Pancreas (tissue), 10 donors: ENCODE results near the gene PSME1. TPM values are rescaled to one million over a fixed set of nuclear protein-coding genes. Genes with fewer than 3 reads are reported as not detected.

Experiments used
- ATAC-seq, 4 donors: fragments of 200-7000 bp; cut with Tn5 transposase; one replicate each; pipeline versions ENCODE4 v1.8.0 to v1.9.1; 2020; ENCODE audit warnings: mild to moderate bottlenecking in 4 of 4, moderate library complexity in 4 of 4
- DNase-seq, 6 donors: peaks; one replicate each; pipeline ENCODE4 v3.0.0-alpha.2; 2020
- FAIRE-seq: peaks from 2 replicates; lab custom pipeline; 2012; peaks lifted over from hg19 to GRCh38; lab: Jason Lieb, UNC
- H3K27ac ChIP-seq, 4 donors: fragments of 200-600 bp; sonication (generic); 1 replicate in 3 of 4; 2 replicates in 1 of 4; pipeline versions ENCODE4 v1.5.0 to v1.8.0; 2020
- H3K27me3 ChIP-seq, 4 donors: fragments of 200-600 bp; one replicate each; pipeline ENCODE4 v1.8.0; 2021
- H3K36me3 ChIP-seq, 3 donors: fragments of 200-600 bp; sonication (generic) in 1 of 3; one replicate each; pipeline versions ENCODE4 v1.5.0 to v1.8.0; 2020 to 2021
- H3K4me1 ChIP-seq, 3 donors: fragments of 200-600 bp; one replicate each; pipeline ENCODE4 v1.8.0; 2021
- H3K4me3 ChIP-seq, 4 donors: fragments of 200-600 bp; sonication (generic) in 2 of 4; one replicate each; pipeline versions ENCODE4 v1.5.0 to v1.8.0; 2020 to 2021
- H3K9me3 ChIP-seq, 4 donors: fragments of 200-600 bp; one replicate each; pipeline ENCODE4 v1.8.0; 2021
- CTCF ChIP-seq, 4 donors: fragments of 200-600 bp; sonication (generic) in 3 of 4; IDR thresholded peaks; one replicate each; pipeline versions ENCODE4 v1.5.0 to v1.8.0; 2021; ENCODE audit warnings: antibody characterized with exemption in 4 of 4
- WGBS, 2 donors: extraction: QIAGEN DNeasy Blood & Tissue Kit; methylation state at CpG; one replicate each; pipeline ENCODE4 v1.1.7; 2013; 5-methylcytosine and 5-hydroxymethylcytosine counted together
- intact Hi-C, 3 donors: fragments of 100-400 bp; cut with DNase I; formaldehyde crosslinking; loops; one replicate each; pipeline versions ENCODE4 v1.11.1 to v1.14.2; 2022
- polyA plus RNA-seq, 2 donors: library from polyadenylated mRNA; stranded (reverse); fragments of 200-250 nt; gene quantifications; one replicate each; pipeline ENCODE4 v1.2.3, GENCODE V29; 2013
- total RNA-seq, 6 donors: library from RNA; stranded (reverse); fragmentation: NEBNext Ultra II Directional in 4 of 6; extraction: Animal tissue kit (Norgen Biotek cat#: 25700) in 4 of 6; gene quantifications; one replicate each; pipeline versions ENCODE4 v1.2.1 to v1.2.4, GENCODE V29; 2021 to 2023
- donor health status: healthy with polysubstance abuse.
- donor health status: DM: no; HTN: no; CAD: no; lungs with moderate emphysema.
- donor health status: DM: no; HTN: no; CAD: no.
- donor health status: control.
- donor health status: control.
- donor health status: Bipolar disorder and iron deficiency.
- donor health status: DM: yes; HTN: yes; CAD: no.
- donor health status: DM: no; HTN: no; CAD: no.
- donor health status: DM: no; HTN: no; CAD: no.
- donor health status: DM: yes; HTN: yes; CAD: no.

The PSME1 gene
- total and polyA plus RNA-seq, 8 donors = 46.4 to 132 (median 84.6) TPM

- H3K4me3 ChIP-seq = peak overlapping the region in 1 of 4 donors; percentile 20
- ATAC-seq (peak in 2 of 4 donors; percentile 14 to 34), DNase-seq (no peak), FAIRE-seq (no peak)
- TF ChIP-seq CTCF (IDR thresholded peaks at IDR 0.05) = no peak
- no peaks in the 10 kb centered on the region for H3K4me1 ChIP-seq
- H3K9me3 ChIP-seq = no peaks in the 10 kb centered on the region
- no peak overlapping the region for H3K27ac ChIP-seq
- H3K27me3 ChIP-seq = no peaks in the 10 kb centered on the region
- peaks cover 0 to 12% (median 8%) of the 10 kb centered on the region in 3 donors for H3K36me3 ChIP-seq
- WGBS, 2 donors = 77% methylated on average over 30 of the region's 30 CpGs
- intact Hi-C loops = no loop called here
Measured at GRCh38 chr14:24172261-24172860, 36.4 kb downstream of the PSME1 start.

- Histone ChIP-seq H3K36me3 (peaks cover 0 to 12% (median 12%) of the 10 kb centered on the region in 3 donors), H3K27me3 (no peaks in the 10 kb centered on the region), H3K9me3 (no peaks in the 10 kb centered on the region), H3K4me3 (no peak overlapping the region), H3K4me1 (no peaks in the 10 kb centered on the region), H3K27ac (no peak overlapping the region)
- TF ChIP-seq CTCF (IDR thresholded peaks at IDR 0.05) = no peak
- ATAC-seq (peak in 1 of 4 donors; percentile 3), FAIRE-seq (no peak), DNase-seq (no peak)
- intact Hi-C loops = no loop called here
- 83 to 86% methylated on average over 20 of the region's 20 CpGs for WGBS, 2 donors
Measured at GRCh38 chr14:24172871-24173281, 36.9 kb downstream of the PSME1 start.

GRCh38 chr14:24176599-24176998 lies 40.6 kb downstream of the PSME1 start:
- TF ChIP-seq CTCF (IDR thresholded peaks at IDR 0.05) = no peak
- no peak overlapping the region for H3K4me3 ChIP-seq
- ATAC-seq = no peak
- FAIRE-seq = no peak
- no peak for DNase-seq
- no peaks in the 10 kb centered on the region for H3K4me1 ChIP-seq
- no peak overlapping the region for H3K27ac ChIP-seq
- H3K36me3 ChIP-seq = peaks cover 0 to 30% (median 24%) of the 10 kb centered on the region in 3 donors
- intact Hi-C loops = no loop called here
- WGBS, 2 donors = 94 to 96% methylated on average over 5 of the region's 5 CpGs
- no peaks in the 10 kb centered on the region for H3K9me3 ChIP-seq
- H3K27me3 ChIP-seq = no peaks in the 10 kb centered on the region

- 88 to 94% methylated on average over 12 of the region's 12 CpGs for WGBS, 2 donors
- Histone ChIP-seq H3K9me3 (no peaks in the 10 kb centered on the region), H3K27me3 (no peaks in the 10 kb centered on the region), H3K4me3 (no peak overlapping the region), H3K36me3 (peaks cover 0 to 32% (median 24%) of the 10 kb centered on the region in 3 donors), H3K4me1 (no peaks in the 10 kb centered on the region), H3K27ac (no peak overlapping the region)
- no peak for ATAC-seq
- no peak for DNase-seq
- TF ChIP-seq CTCF (IDR thresholded peaks at IDR 0.05) = no peak
- no peak for FAIRE-seq
- intact Hi-C loops = no loop called here
Measured at GRCh38 chr14:24177041-24177825, 41.2 kb downstream of the PSME1 start.

GRCh38 chr14:24177891-24178290 lies 41.9 kb downstream of the PSME1 start:
- H3K27ac ChIP-seq = no peak overlapping the region
- DNase-seq (no peak), ATAC-seq (no peak), FAIRE-seq (no peak)
- H3K4me1 ChIP-seq = no peaks in the 10 kb centered on the region
- no peak overlapping the region for H3K4me3 ChIP-seq
- H3K27me3 ChIP-seq = no peaks in the 10 kb centered on the region
- no peak for TF ChIP-seq CTCF (IDR thresholded peaks at IDR 0.05)
- intact Hi-C loops = no loop called here
- peaks cover 0 to 39% (median 24%) of the 10 kb centered on the region in 3 donors for H3K36me3 ChIP-seq
- 93 to 95% methylated on average over 14 of the region's 14 CpGs for WGBS, 2 donors
- H3K9me3 ChIP-seq = no peaks in the 10 kb centered on the region
